Stomach (tissue), 9 donors: ENCODE measurements around the gene TMOD2. TPM values are rescaled to one million over a fixed set of nuclear protein-coding genes. Genes with fewer than 3 reads are reported as not detected.
A peak's percentile ranks its signal among the peaks of the same experiment; 100 is the strongest.

Source experiments
- DNase-seq, 2 donors: peaks; one replicate each; pipeline versions ENCODE4 v3.0.0 to v3.0.0-alpha.2; 2013 to 2019
- H3K27ac ChIP-seq, 5 donors: fragments of 200-600 bp in 4 of 5; sonication (generic) in 4 of 5; one replicate each; pipeline ENCODE4 v1.5.1; 2013 to 2019; ENCODE audit warnings: mild to moderate bottlenecking in 1 of 5, moderate library complexity in 1 of 5
- H3K27me3 ChIP-seq, 3 donors: fragments of 200-600 bp; sonication (generic); one replicate each; pipeline ENCODE4 v1.5.1; 2017 to 2019; ENCODE audit warnings: mixed run types in 1 of 3
- H3K36me3 ChIP-seq, 4 donors: fragments of 200-600 bp; sonication (generic); 1 replicate in 3 of 4; 2 replicates in 1 of 4; pipeline ENCODE4 v1.5.1; 2016 to 2019
- H3K4me1 ChIP-seq, 4 donors: fragments of 200-600 bp; sonication (generic); one replicate each; pipeline ENCODE4 v1.5.1; 2016 to 2019
- H3K4me3 ChIP-seq, 4 donors: fragments of 200-600 bp; sonication (generic) in 3 of 4; one replicate each; pipeline ENCODE4 v1.5.1; 2016 to 2019; ENCODE audit warnings: mild to moderate bottlenecking in 1 of 4
- H3K9me3 ChIP-seq, 4 donors: fragments of 200-600 bp; sonication (generic); one replicate each; pipeline ENCODE4 v1.5.1; 2016 to 2019
- CTCF ChIP-seq, 7 experiments: fragments of 450-650 bp in 4 of 7; fragments of 200-600 bp in 3 of 7; sonication (generic) in 3 of 7; IDR thresholded peaks; one replicate each; pipeline ENCODE4 v1.5.1; 2016 to 2019; ENCODE audit warnings: antibody characterized with exemption in 7 of 7, control low read depth in 2 of 7, mild to moderate bottlenecking in 1 of 7
- EP300 ChIP-seq: sonication (generic); formaldehyde crosslinking; IDR thresholded peaks from one replicate; pipeline ENCODE4 v1.6.1; 2017; ENCODE audit warnings: antibody characterized with exemption
- POLR2A ChIP-seq, 4 donors: fragments of 450-650 bp; IDR thresholded peaks; one replicate each; pipeline ENCODE4 v1.6.1; 2016; ENCODE audit warnings: antibody characterized with exemption in 4 of 4, control low read depth in 2 of 4, mild to moderate bottlenecking in 1 of 4, moderate library complexity in 1 of 4
- POLR2AphosphoS5 ChIP-seq, 3 donors: sonication (generic); formaldehyde crosslinking; IDR thresholded peaks; one replicate each; pipeline ENCODE4 v1.6.1; 2016; ENCODE audit warnings: antibody characterized with exemption in 3 of 3
- WGBS, 5 donors: extraction: QIAGEN DNeasy Blood & Tissue Kit in 3 of 5; methylation state at CpG; one replicate each; pipeline versions ENCODE4 v1.1.5 to v1.1.7; 2013 to 2018; 5-methylcytosine and 5-hydroxymethylcytosine counted together
- intact Hi-C: fragments of 100-400 bp; cut with DNase I; formaldehyde crosslinking; loops from one replicate; pipeline ENCODE4 v1.15.1; 2023; ENCODE audit warnings: low total_unique reads
- polyA plus RNA-seq, 3 donors: library from polyadenylated mRNA; stranded (reverse); fragments of 200-250 nt; gene quantifications; one replicate each; pipeline ENCODE4 v1.2.3, GENCODE V29; 2013
- total RNA-seq, 5 donors: library from RNA; depleted of rRNA; stranded (reverse); fragments of >200 nt; gene quantifications; one replicate each; pipeline versions ENCODE4 v1.1.0 to v1.2.3, GENCODE V29; 2014 to 2016
- donor health status: healthy with polysubstance abuse.
- donor health status: Bipolar disorder and iron deficiency.
- donor health status: healthy.

TMOD2 gene
- total and polyA plus RNA-seq, 8 donors, result 0.87 to 19.3 (median 3.1) TPM

- peak overlapping the region; percentile 23 to 30 (median 26) for H3K4me3 ChIP-seq
- no peaks in the 10 kb centered on the region for H3K9me3 ChIP-seq
- H3K36me3 ChIP-seq, result no peaks in the 10 kb centered on the region
- TF ChIP-seq POLR2A (IDR thresholded peaks at IDR 0.05) (no peak), CTCF (IDR thresholded peaks at IDR 0.05) (no peak), EP300 (no peak), POLR2AphosphoS5 (IDR thresholded peaks at IDR 0.05) (peak in 1 of 3 donors; percentile 28)
- no peaks in the 10 kb centered on the region for H3K27me3 ChIP-seq
- peaks cover 26 to 72% (median 51%) of the 10 kb centered on the region in 4 donors for H3K4me1 ChIP-seq
- intact Hi-C loops, result no loop called here
- peak; percentile 39 to 74 for DNase-seq
- 18 to 26% (median 22%) methylated on average over 5 of the region's 5 CpGs for WGBS, 5 donors
- peak overlapping the region; percentile 75 to 94 (median 88) for H3K27ac ChIP-seq
These were observed 19.7 kb upstream of the TMOD2 start for GRCh38 chr15:51731549-51732267.

GRCh38 chr15:51732646-51733045, 18.8 kb upstream of the TMOD2 start:
- Histone ChIP-seq H3K4me1 (peaks cover 23 to 66% (median 48%) of the 10 kb centered on the region in 4 donors), H3K4me3 (no peak overlapping the region), H3K27me3 (no peaks in the 10 kb centered on the region), H3K36me3 (no peaks in the 10 kb centered on the region), H3K9me3 (no peaks in the 10 kb centered on the region), H3K27ac (peak overlapping the region; percentile 7 to 94 (median 88))
- intact Hi-C loops, result no loop called here
- TF ChIP-seq CTCF (IDR thresholded peaks at IDR 0.05), result no peak
- no peak for TF ChIP-seq POLR2AphosphoS5 (IDR thresholded peaks at IDR 0.05)
- TF ChIP-seq EP300, result no peak
- DNase-seq, result no peak
- 70 to 86% (median 73%) methylated on average over 2 of the region's 2 CpGs for WGBS, 5 donors

GRCh38 chr15:51735228-51736010, 16.0 kb upstream of the TMOD2 start:
- peak overlapping the region in 4 of 5 donors; percentile 9 to 98 (median 92) for H3K27ac ChIP-seq
- H3K4me3 ChIP-seq, result no peak overlapping the region
- H3K36me3 ChIP-seq, result no peaks in the 10 kb centered on the region
- WGBS, 5 donors, result 53 to 67% (median 64%) methylated on average over 5 of the region's 5 CpGs
- peaks cover 28 to 74% (median 56%) of the 10 kb centered on the region in 4 donors for H3K4me1 ChIP-seq
- no peaks in the 10 kb centered on the region for H3K9me3 ChIP-seq
- intact Hi-C loops, result no loop called here
- H3K27me3 ChIP-seq, result no peaks in the 10 kb centered on the region
- DNase-seq, result no peak
- TF ChIP-seq CTCF (IDR thresholded peaks at IDR 0.05), result no peak
- TF ChIP-seq POLR2AphosphoS5 (IDR thresholded peaks at IDR 0.05), result no peak
- TF ChIP-seq EP300, result no peak
- no peak for TF ChIP-seq POLR2A (IDR thresholded peaks at IDR 0.05)

GRCh38 chr15:51736069-51736468, 15.3 kb upstream of the TMOD2 start:
- DNase-seq, result no peak
- H3K4me1 ChIP-seq, result peaks cover 26 to 69% (median 51%) of the 10 kb centered on the region in 4 donors
- intact Hi-C loops, result no loop called here
- H3K9me3 ChIP-seq, result no peaks in the 10 kb centered on the region
- TF ChIP-seq POLR2AphosphoS5 (IDR thresholded peaks at IDR 0.05) (no peak), EP300 (no peak), POLR2A (IDR thresholded peaks at IDR 0.05) (no peak), CTCF (IDR thresholded peaks at IDR 0.05) (no peak)
- 48 to 51% (median 48%) methylated on average over 3 of the region's 3 CpGs for WGBS, 5 donors
- peak overlapping the region in 3 of 4 donors; percentile 86 to 97 (median 90) for H3K4me3 ChIP-seq
- H3K27me3 ChIP-seq, result no peaks in the 10 kb centered on the region
- no peaks in the 10 kb centered on the region for H3K36me3 ChIP-seq
- peak overlapping the region in 4 of 5 donors; percentile 80 to 98 (median 92) for H3K27ac ChIP-seq
